GM19351 (cell line): ENCODE measurements around the gene MAGEF1.
"Not testable (repeated sequence)": the region's sequence is repeated elsewhere in the genome, so short reads cannot be mapped to it uniquely, and the experiment has no call there.

Experiments used
- ATAC-seq: cut with Tn5 transposase; IDR thresholded peaks from one replicate; pipeline ENCODE4 v1.9.1; 2021; ENCODE audit warnings: mild to moderate bottlenecking, moderate library complexity; ENCODE audit not compliant: unreplicated experiment

MAGEF1 gene

GRCh38 chr3:184743248-184743647 lies 31.4 kb upstream of the MAGEF1 start:
- no peak for ATAC-seq

GRCh38 chr3:184742676-184743135 lies 30.8 kb upstream of the MAGEF1 start:
- no peak for ATAC-seq

- no peak for ATAC-seq
Measured at GRCh38 chr3:184741798-184742675, 30.2 kb upstream of the MAGEF1 start.

GRCh38 chr3:184741259-184741556 lies 29.3 kb upstream of the MAGEF1 start:
- no peak for ATAC-seq

- no peak for ATAC-seq
Measured at GRCh38 chr3:184740509-184741258, 28.8 kb upstream of the MAGEF1 start.

- no peak for ATAC-seq
Measured at GRCh38 chr3:184739594-184740505, 28.0 kb upstream of the MAGEF1 start.

GRCh38 chr3:184738982-184739381 lies 27.1 kb upstream of the MAGEF1 start:
- no peak for ATAC-seq

- ATAC-seq, result no peak
Measured at GRCh38 chr3:184738506-184738890, 26.6 kb upstream of the MAGEF1 start.

- ATAC-seq, result no peak
Measured at GRCh38 chr3:184737641-184738505, 26.0 kb upstream of the MAGEF1 start.

GRCh38 chr3:184737063-184737462 lies 25.2 kb upstream of the MAGEF1 start:
- no peak for ATAC-seq

GRCh38 chr3:184734903-184735701 lies 23.2 kb upstream of the MAGEF1 start:
- ATAC-seq, result no peak

- no peak for ATAC-seq
Measured at GRCh38 chr3:184733971-184734608, 22.2 kb upstream of the MAGEF1 start.

GRCh38 chr3:184733181-184733580 lies 21.3 kb upstream of the MAGEF1 start:
- ATAC-seq, result no peak

- ATAC-seq, result no peak
Measured at GRCh38 chr3:184731786-184732537, 20.1 kb upstream of the MAGEF1 start.

GRCh38 chr3:184730924-184731323 lies 19.1 kb upstream of the MAGEF1 start:
- ATAC-seq, result no peak

GRCh38 chr3:184729154-184729553 lies 17.3 kb upstream of the MAGEF1 start:
- not testable (repeated sequence) for ATAC-seq

GRCh38 chr3:184728010-184728527 lies 16.2 kb upstream of the MAGEF1 start:
- no peak for ATAC-seq
